ENCODE results near the gene PRKAR2B.
"Not testable (repeated sequence)": the region's sequence is repeated elsewhere in the genome, so short reads cannot be mapped to it uniquely, and the experiment has no call there.

PRKAR2B gene

DNA sequence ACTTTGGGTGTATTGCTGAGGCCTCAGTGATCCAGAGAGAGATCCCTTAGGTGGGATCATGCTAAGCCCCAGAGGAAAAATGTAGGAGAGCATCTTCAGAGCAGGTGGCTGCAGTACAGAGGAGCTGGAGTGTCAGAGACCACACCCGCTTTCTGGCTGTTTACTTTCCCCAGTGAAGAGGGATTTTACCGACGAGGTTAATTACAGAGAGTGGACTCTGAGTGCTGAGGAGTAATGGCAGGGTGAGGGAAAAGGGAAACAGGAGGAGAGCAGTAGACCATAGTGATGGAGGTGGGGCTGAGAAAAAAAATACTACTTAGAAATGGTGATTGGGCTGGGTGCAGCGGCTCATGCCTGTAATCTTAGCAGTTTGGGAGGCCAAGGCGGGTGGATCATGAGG lies 81.0 kb downstream of the PRKAR2B start:
- no peak for DNase-seq

DNA sequence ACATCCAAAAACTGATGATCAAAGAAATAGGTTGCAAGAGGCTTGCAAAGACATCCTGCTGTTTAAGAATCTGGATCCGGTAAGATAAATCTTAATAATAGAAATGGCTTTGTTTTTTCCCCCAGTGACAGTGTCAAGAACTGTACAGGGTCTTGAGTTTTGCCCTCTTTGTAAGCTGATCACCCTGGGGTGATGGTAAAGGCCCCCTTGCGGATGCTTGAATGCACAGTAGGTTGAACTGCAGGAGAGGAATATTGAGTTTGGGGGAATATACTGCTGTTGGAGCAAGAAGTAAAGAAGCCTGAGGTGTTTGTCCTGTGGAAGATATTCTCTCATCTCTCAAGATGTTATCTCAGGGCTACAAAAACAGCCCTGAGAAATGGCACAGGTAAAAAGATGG lies 83.7 kb downstream of the PRKAR2B start:
- DNase-seq, result no peak

DNA sequence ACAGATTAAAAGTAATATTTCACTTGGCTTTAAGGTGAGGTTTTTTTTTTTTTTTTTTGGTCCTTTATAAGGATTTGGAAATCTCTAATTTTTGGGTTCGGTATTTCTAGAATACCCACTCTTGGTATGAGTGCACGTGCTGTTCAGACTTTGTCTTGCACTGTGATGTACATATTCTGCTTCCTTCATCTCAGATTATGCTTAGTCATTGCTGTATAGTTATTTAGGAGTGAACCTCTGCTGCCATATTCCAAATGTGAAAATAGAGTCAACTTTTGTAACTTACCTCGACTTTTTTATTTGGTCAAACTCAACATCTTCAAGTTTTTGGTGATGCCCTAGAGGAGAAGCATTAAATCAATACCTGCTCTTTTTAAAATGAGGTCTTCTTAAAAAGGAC lies 84.2 kb downstream of the PRKAR2B start:
- DNase-seq, result no peak

DNA sequence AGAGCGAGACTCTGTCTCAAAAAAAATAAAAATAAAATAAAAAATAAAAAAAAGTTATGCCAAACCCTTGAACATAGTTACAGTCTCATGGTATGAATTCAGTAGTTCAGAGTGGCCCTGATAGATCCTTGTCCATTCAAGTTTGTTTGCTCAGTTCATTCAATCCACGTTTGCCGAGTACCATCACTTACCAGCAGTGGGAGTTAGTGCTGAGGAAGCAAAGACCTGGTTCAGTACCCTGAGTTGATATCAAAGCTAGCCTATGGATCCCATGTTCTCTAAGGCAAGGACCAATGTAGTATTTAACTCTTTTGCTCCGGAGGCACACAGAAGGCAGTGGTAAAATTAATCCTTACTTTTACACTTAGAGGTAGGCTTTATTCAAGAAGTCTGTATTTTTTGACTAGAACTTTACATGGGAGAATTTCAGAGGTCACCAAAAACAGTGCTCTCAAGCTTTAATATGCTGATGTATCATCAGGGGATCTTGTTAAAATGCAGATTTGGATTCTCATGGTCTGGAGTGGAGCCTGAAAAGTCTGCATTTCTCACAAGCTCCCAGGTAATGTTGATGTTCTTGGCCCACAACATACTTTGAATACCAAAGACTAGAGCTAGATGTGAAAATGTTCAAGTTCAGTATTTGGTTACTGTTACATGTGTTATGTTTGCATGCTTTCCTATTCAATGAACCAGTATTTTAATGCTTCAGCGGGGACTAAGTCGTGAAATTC lies 86.1 kb downstream of the PRKAR2B start:
- DNase-seq, result no peak

DNA sequence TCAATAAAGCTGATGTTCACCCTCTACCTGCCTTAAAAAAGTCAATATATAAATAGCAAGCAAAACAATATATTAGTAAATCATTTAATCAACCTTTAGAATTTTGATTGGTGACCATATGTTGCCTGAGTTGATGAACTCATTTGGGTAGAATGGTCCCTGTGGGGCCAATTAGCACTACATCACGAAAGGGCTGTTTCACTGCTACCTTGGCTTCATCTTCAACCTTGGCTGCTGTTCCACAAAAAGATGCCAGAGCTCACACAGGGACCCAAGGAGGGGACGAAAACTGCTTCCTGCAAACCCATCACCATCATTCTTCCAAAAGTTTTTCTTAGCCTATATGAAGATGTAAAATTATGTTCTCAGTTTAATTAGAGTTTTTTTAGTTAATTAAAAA lies 88.9 kb downstream of the PRKAR2B start:
- DNase-seq, result no peak

DNA sequence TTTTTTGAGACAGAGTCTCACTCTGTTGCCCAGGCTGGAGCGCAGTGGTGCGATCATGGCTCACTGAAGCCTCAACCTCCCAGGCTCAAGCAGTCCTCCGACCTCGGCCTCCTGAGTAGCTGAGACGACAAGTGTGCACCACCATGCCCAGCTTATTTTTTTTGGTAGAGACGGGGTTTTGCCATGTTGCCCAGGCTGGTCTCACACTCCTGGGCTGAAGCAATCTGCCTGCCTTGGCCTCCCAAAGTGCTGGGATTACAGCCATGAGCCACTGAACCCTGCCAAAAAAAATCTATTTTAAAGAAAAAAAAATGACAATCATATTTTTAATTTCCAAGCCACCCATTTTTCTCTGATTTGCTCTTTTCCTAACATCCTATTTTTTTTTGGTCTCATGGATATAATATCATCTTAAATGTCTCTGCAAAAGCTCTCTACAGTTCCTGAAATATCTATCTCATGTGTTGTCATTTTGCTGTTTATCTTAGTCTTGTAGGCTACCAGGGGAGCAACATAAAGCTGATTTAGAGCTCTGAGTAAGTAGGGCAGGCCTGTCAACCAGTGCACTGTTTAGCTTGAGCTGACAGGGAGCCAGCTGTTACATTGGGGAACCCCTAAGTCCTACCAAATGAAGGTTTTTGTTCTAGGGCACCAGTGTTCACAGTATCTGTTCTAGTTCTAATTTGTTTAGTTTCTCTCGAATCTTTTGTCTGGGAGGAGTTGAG lies 94.4 kb downstream of the PRKAR2B start:
- DNase-seq, result no peak

DNA sequence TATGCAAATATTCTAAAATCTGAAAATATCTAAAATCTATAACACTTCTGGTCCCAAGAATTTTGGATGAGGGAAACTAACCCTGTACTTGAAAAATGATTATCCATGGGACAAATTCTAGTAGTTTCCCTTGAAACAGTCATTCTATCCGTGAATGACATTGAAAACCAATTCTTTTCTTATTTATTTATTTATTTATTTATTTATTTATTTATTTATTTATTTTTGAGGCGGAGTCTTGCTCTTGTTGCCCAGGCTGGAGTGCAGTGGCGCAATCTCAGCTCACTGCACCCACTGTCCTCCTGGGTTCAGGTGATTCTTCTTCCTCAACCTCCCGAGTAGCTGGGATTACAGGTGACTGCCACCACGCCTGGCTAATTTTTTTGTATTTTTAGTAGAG lies 99.4 kb downstream of the PRKAR2B start:
- not testable (repeated sequence) for DNase-seq

DNA sequence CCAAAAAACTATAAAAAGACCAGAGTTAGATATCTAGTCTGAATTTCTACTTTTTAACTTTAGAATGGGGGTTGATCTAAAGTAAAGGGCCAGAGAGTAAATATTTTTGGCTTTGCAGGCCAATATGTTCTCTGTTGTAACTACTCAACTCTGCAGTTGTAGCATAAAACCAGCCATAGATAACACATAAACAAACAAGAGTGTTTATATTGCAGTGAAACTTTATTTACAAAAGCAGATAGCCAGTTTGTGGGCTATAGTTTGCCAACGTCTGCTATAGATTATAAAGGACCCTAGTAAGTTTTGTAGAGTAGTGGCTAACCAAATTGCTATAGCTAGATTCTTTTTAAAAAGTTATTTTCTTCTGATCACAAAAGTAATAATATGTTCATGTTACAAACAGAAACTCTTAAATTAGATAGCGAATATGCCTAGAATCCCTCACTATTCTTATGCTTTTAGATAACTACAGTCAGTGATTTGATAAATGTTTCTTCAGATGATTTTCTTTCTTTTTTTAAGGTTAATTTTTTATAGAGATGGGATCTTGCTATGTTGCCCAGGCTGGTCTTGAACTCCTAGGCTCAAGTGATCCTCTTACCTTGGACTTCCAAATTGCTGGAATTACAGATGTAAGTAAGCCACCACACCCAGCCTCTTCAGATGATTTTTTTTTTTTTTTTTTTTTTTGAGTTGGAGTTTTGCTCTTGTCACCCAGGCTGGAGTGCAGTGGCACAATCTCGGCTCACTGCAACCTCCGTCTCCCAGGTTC lies 100.7 kb downstream of the PRKAR2B start:
- no peak for DNase-seq

DNA sequence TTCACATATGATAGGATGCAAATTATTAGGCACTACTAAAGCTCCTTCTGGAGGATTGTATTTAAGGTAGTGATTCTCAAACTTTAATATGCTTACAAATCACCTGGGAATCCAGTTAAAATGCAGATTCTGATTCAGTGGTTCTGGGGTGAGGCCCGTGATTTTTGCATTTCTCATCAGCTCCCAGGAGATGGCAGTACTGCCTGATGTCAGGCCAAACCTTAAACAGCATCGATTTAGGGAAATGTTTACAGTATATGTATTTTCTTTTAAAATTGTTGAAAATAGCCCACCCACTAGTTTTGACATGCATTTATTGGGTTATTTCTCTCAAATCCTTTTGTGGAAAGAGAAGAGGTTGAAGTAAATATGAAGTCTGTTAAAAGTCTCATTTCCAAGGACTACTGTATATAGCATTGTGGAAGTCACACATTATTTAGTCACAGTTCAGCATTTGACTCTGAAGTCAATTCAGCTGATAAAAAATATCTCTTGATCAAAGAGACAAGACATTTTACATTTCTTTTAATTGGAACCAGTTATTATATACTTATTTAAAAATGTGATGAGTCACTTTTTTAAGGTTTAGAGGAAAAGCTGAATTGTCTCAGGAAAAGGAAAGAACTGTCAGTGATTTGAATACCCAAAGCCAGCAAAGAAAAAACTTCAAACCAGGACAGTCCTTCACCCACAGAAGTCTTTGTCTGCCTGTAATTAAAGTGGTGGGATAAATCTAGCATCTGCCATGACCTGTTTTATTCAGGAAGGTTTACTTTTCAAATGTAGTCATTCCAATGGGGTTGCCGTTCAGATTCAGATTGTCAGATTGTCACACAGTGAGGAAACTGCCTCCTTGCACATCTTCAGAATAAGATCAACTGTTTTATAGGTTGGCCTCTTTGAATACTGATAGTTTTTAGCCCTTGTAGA lies 103.2 kb downstream of the PRKAR2B start:
- no peak for DNase-seq

DNA sequence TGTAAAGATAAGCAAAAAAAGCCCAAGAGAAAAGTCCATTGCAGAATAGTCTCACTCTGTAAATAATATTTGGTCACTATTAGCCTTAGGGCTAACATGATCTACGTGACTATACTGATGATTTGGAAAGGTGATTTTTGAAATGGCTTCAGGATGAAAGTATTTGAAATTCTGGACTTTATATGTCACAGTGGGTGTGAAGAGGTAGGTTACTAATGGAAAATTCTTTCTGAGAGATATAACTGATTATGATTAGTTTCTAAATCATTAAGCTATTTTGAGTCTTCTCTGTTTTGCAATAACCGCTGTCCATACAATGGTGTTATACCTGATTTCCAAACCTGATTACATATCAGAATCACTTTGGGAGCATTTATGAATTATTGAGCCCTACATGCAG lies 104.2 kb downstream of the PRKAR2B start:
- DNase-seq, result no peak

DNA sequence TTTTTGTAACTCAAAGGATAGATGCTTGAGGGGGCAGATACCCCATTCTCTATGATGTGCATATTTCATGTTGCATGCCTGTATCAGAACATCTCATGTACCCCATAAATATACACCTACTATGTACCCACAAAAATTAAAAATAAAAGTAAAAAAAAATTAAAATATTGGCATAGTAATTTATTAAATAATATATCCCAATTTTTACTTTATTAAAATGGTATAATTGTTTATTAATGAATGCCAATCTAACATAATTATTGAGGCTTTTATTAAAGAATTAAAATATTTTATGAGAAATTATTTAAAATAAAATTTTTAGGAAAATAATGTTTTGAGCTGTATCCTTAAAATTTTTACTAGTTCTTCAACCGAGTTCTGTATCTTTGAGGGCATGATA lies 105.4 kb downstream of the PRKAR2B start:
- DNase-seq, result no peak

DNA sequence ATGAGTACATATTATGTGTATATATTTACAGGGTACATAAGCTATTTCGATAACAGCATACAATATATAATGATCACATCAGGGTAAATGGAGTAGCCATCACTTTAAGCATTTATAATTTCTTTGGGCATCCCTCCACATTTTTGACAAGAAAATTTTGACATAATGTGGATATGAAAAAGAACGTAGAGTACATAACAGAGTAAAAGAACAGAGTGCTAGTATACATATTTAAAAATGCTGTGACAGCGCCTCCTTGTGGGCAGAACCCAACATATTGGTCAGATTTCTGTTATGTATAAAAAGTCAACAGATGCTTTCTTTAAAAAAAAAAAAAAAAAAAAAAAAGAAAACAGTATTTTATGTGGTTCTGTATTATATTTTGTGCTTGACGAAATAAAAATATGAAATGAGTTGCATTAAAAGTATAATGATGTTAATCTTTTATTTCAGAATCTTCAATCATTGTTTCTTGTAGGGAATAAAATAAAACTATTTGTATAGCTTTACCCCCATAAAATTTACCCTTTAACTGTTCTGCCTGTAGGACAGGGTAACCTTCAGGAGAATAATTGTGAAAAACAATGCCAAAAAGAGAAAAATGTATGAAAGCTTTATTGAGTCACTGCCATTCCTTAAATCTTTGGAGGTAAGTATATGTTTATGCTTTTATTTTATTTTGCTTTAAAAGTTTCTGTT lies 106.0 kb downstream of the PRKAR2B start:
- peak; percentile 77 for DNase-seq

DNA sequence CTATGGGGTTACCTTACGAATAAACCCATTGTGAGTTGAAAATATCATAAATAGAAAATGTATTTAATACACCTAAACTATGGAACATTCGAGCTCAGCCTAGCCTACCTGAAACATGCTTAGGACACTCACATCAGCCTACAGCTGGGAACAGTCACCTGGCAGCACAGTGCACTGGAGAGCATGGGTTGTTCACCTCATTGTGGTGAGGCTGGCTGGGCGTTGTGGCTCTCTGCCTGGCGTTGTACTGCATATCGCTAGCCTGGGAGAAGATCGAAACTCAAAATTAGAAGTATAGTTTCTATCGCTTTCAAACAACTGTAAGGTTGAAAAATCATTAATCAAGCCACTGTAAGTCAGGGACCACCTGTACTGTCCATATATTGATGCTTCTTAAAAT lies 107.0 kb downstream of the PRKAR2B start:
- no peak for DNase-seq

DNA sequence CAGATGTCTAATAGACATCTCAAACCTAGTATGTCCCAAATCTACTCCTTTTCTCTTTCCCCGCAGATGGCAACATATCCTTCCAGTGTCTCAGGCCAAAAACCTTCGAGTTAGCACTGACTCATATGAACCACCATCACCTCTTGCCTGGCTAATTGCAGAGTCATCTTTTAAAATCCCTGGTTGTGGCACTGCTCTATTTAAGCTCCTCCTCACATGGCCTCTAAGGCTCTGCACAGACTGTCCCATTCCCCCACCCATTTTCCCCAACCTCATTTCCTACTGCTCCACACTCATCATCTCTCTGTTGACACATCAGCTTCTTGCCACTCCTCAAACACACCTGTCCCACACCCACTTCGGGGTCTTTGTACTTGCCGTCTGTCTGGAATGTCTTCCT lies 107.5 kb downstream of the PRKAR2B start:
- DNase-seq, result no peak

DNA sequence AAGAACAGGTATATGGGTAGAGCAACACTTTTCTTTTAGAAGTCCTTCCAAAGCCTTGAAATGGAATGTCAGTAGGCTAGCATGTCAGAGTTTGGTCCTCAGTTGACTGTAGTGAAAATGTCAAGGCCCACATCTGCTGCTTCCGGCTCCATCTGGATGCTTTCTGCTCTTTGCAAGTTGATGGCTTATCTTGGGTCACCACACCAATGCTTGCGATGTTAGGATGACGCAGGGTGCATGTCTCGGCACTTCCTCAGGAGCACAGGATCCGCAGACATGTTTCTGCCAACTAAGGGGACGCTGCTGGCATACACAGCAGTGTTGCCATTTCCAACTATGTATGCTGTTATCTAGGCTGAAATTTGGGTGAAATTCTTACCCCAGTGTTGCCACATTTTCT lies 110.3 kb downstream of the PRKAR2B start:
- no peak for DNase-seq

DNA sequence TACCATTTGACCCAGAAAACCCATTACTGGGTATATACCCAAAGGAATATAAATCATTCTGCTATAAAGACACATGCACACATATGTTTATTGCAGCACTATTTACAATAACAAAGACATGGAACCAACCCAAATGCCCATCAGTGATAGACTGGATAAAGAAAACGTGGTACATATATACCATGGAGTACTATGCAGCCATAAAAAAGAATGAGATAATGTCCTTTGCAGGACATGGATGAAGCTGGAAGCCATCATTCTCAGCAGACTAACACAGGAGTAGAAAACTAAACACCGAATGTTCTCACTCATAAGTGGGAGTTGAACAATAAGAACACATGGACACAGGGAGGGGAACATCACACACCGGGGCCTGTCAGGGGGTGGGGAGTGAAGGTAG lies 111.2 kb downstream of the PRKAR2B start:
- DNase-seq, result not testable (repeated sequence)

DNA sequence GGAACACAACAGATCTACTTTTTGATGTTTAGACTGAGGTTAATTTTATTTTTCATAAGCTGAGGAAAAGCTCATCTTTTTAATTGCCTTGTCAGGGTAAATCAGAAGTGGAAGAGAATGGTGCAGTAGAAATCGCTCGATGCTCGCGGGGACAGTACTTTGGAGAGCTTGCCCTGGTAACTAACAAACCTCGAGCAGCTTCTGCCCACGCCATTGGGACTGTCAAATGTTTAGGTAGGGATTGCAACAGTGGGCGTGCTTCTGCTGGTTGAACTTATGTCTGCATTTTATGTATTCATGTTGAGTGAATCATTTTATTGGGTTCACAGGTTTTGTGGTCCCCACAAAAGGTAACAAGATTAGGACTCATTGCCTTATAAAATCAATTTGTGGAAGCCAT lies 112.6 kb downstream of the PRKAR2B start:
- no peak for DNase-seq

DNA sequence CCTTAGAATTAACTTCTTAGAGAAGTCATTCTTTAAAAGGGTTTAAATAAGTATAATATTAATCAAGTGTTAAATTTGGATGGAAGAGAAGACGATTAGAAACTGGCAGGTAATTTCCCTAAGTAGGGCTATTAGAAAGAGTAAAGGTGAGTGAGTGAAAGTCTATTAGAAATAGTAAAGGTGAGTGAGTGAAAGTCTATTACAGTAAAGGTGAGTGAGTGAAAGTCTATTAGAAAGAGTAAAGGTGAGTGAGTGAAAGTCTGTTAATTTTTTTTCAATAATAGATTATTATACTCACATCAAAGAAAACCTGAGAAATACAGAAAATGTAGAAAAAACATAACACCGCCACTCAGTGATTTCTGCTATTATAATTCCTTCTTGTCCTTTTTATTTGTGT lies 113.5 kb downstream of the PRKAR2B start:
- no peak for DNase-seq

DNA sequence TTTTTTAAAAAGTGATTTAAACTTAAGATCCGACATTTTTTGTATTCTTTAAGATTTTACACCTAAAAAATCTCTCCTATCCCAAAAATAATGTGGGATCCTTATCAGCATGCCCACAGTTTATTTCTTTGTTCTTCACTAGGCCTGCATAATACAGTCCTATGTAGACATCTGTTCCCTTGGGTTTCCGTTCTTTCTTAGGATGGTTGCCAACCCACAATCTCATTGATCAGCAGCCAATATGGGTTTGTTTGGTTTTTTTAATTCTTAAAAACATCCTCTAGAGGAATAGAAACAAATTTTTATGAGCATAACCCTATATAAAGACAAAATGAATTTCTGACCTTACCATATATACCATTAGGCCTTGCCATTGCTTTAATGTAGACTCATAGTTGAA lies 115.9 kb downstream of the PRKAR2B start:
- DNase-seq, result no peak

DNA sequence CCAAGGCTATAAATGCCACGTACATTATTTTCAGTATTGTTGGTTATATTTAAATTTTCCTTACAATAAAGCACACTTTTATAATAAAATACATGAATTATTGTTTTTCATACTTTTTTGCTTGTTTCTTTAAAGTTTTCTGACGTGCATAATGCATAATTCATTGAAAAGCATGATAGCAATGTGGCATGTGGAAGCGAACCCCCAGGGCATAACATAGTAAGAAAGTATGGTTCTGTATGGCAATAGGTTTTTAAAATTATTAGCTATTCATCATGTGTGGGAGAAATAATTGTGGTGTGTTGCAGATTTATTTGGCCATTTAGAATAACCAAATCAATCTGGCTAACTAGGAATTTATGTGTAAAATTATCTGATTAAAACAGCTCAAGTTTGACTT lies 116.9 kb downstream of the PRKAR2B start:
- no peak for DNase-seq

DNA sequence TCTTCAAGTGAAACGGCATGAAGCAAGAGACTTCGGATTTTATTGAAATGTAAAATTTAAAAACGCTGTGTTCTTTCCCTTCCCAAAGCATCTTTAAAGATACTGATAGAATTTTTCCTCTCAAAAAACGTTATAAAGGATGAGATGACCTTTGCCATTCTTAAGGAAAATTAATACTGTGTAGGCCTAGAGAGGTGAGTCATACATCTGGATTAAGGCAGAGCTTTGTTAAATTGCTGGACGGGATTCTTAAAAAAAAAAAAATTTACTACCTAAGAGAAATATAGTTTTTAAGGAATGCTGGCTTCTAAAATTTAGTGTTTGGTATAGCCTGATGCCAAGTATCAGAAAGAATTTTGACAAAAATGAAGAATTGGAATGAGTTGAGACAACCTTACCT lies 118.0 kb downstream of the PRKAR2B start:
- DNase-seq, result no peak

DNA sequence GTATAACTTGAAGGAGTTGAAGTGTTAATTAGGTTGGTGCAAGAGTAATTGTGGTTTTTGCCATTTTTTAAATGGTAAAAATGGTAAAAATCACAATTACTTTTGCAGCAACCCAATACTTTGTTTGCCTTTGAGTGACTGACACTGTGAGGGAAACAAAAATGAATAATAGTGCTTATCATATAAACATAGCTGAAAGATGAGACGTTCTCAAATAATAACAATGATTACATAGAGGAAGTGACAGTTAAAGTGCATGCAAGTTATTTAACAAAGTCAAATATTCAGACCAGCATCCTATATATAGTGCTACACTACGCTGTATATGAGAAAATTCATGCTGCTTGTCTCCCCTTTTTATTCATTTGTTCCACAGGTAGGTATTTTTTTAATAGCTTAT lies 119.6 kb downstream of the PRKAR2B start:
- DNase-seq, result no peak

Data from T-helper 9 cell (primary cell).